Progenitor cell of endocrine pancreas (in vitro differentiated cells): ENCODE measurements around the gene TCHHL1. TPM values are rescaled to one million over a fixed set of nuclear protein-coding genes. Genes with fewer than 3 reads are reported as not detected.

Experiments used
- DNase-seq: peaks from one replicate; pipeline ENCODE4 v3.0.0; 2021; ENCODE audit warnings: low spot score; ENCODE audit not compliant: unreplicated experiment
- H3K27ac Mint-ChIP-seq: 2 replicates; pipeline ENCODE4 v1.8.0; 2021; ENCODE audit warnings: mild to moderate bottlenecking, moderate library complexity, mixed read lengths
- H3K27me3 Mint-ChIP-seq: 2 replicates; pipeline ENCODE4 v1.8.0; 2021; ENCODE audit warnings: mixed read lengths
- H3K36me3 Mint-ChIP-seq: 2 replicates; pipeline ENCODE4 v1.8.0; 2022; ENCODE audit warnings: mixed read lengths; ENCODE audit not compliant: insufficient read depth
- H3K4me1 Mint-ChIP-seq: 2 replicates; pipeline ENCODE4 v1.8.0; 2021; ENCODE audit warnings: low read depth, mixed read lengths
- H3K4me3 Mint-ChIP-seq: 2 replicates; pipeline ENCODE4 v1.8.0; 2021; ENCODE audit warnings: low read depth, mild to moderate bottlenecking, moderate library complexity, mixed read lengths
- H3K9me3 Mint-ChIP-seq: 2 replicates; pipeline ENCODE4 v1.8.0; 2021; ENCODE audit warnings: low read depth, mixed read lengths
- CTCF ChIP-seq: fragments of 200-600 bp; sonication (generic); IDR thresholded peaks from one replicate; pipeline ENCODE4 v1.5.0; 2021; ENCODE audit warnings: antibody characterized with exemption, mild to moderate bottlenecking; ENCODE audit not compliant: unreplicated experiment
- total RNA-seq: library from RNA; stranded (reverse); gene quantifications from 2 replicates; pipeline ENCODE4 v1.2.1, GENCODE V29; 2021

The TCHHL1 gene
- total RNA-seq, 1 donor from 2014 or later = not detected

GRCh38 chr1:152034324-152034653 is 54.6 kb downstream of the TCHHL1 start:
- DNase-seq = no peak
- H3K36me3 Mint-ChIP-seq = peaks cover 12% of the 10 kb centered on the region
- H3K4me3 Mint-ChIP-seq = peak overlapping the region; percentile 91
- H3K4me1 Mint-ChIP-seq = peaks cover 24% of the 10 kb centered on the region
- TF ChIP-seq CTCF = no peak
- H3K27ac Mint-ChIP-seq = peak overlapping the region; percentile 22
- H3K9me3 Mint-ChIP-seq = no peaks in the 10 kb centered on the region
- H3K27me3 Mint-ChIP-seq = peaks cover 3% of the 10 kb centered on the region

Other genes with a start within 250 kb of the TCHHL1 start
- 1.00 and 1.3 TPM in 2 replicates for gene C2CD4D, start 249.2 kb downstream of the TCHHL1 start, total RNA-seq
- not detected in 2 replicates for gene THEM5, start 235.4 kb downstream of the TCHHL1 start, total RNA-seq
- 17.3 and 21.5 TPM in 2 replicates for gene THEM4, start 179.6 kb downstream of the TCHHL1 start, total RNA-seq
- 432 and 438 TPM in 2 replicates for gene S100A10, start 95.2 kb downstream of the TCHHL1 start, total RNA-seq
- gene S100A11, start 52.1 kb downstream of the TCHHL1 start, total RNA-seq = 142 and 192 TPM in 2 replicates
- not detected in 2 replicates for gene TCHH, start 26.4 kb upstream of the TCHHL1 start, total RNA-seq
- gene RPTN, start 70.2 kb upstream of the TCHHL1 start, total RNA-seq = not detected in 2 replicates
- not detected in 2 replicates for gene HRNR, start 135.1 kb upstream of the TCHHL1 start, total RNA-seq
- not detected in 2 replicates for gene FLG, start 236.2 kb upstream of the TCHHL1 start, total RNA-seq